Embryonic facial prominence (tissue), 1 donor: ENCODE results near the gene KCTD16.
A peak's percentile ranks its signal among the peaks of the same experiment; 100 is the strongest.

Source experiments
- DNase-seq: peaks from one replicate; pipeline ENCODE4 v3.0.0-alpha.2; 2016; ENCODE audit errors: extremely low spot score

KCTD16 gene

GRCh38 chr5:144207875-144208444 is 37.3 kb downstream of the KCTD16 start:
- DNase-seq, result no peak

DNA sequence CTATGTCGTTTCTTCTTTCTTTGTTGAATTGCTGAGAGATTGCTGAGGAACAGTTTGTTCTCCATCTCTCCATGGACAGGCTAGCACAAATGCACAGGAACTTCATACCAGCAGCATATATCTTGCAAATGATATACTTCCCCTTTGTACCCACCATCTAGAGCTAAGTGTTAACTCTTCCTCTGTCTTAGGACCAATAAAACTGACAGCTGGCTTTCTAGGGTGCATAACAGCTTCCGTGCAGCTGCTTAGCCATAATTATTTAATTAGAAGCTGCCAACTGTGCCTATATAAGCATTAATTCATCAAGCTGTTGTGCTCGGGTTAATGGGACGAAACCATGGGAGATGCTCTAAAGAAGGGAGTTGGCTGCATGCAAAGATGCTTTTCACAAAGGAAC is 38.7 kb downstream of the KCTD16 start:
- no peak for DNase-seq

DNA sequence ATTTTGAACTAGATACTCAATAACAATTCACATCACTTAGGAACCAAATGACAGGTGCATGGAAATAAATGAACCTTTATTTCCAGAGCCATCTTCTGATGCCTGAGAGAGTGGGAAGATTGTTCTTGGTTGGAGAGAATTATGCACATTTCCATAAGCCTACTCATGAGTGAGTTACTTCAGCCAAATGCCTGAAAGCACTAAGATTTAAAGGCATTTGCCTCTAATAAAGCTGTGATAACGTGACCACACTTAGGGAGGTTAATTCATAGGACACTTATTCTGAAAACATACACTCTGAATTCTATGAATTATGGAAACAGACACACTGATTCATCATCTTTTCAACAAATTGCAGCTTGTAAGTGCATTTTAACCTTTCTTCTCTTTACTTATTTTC is 40.0 kb downstream of the KCTD16 start:
- DNase-seq, result no peak

GRCh38 chr5:144219869-144220268 is 49.2 kb downstream of the KCTD16 start:
- DNase-seq, result no peak

DNA sequence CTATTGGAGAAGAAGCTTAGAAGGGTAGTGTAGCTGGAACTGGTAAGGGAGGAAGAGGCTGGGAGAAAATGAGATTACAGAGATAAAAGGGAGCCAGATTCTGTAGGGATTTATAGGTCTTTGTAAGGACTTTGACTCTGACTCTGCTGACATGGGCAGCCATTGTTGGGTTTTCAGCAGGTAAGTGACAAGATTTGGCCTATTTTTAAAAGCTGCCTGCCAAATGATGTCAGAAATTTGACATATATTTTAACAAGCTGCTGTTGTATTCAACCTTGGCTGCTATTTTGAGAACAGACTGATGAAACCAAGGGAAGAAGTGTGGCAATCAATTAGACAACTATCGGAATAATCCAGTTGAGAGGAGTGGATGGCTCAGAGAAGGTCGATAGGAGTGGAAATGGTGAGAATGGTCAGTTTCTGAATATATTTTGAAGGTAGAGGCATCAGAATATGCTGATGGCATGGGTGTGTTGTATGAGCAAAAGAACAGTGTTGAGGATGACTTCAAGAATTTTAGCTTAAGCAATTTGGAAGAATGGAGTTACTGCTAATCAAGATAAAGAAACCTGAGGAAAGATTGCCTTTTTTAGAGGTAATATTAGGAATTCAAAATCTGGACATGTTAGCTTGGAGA is 56.8 kb downstream of the KCTD16 start:
- no peak for DNase-seq

DNA sequence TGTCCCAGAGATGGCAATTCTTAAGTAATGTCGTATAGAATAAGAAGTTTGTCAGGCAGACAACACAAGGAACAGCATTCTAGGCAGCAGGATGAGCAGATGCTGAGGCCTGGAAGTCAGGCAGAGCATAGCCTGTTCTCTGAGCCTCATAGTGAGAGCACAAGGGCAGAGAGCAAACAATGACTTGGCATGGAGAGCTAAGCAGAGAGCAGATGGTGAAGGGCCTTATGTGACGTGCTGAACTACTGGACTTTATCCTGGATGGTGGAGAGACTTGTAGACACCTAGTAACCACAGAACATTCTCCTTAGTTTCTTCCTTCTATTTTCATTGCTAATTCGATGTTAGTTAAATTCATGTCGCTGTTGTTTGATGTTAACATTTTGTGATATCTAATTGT is 60.1 kb downstream of the KCTD16 start:
- DNase-seq, result no peak

GRCh38 chr5:144232285-144232684 is 61.6 kb downstream of the KCTD16 start:
- no peak for DNase-seq

DNA sequence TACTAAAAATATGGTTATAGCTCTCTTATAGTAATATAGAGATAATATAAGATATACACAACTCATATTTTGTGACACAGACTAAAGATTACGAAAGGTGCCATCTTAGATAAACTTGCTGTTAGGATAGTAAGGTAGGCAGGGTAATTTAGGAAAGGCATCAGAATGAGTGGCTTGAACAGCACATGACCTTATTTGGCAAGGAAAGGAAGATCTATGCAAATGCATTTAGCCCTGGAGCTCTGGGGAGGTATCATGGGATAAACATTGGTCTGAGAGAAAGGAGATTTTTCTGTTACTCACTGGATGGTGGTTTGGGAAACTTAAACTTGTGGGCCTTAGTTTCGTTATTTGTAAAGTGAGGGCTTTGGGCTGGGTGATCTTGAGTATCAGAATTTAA is 65.8 kb downstream of the KCTD16 start:
- DNase-seq, result no peak

DNA sequence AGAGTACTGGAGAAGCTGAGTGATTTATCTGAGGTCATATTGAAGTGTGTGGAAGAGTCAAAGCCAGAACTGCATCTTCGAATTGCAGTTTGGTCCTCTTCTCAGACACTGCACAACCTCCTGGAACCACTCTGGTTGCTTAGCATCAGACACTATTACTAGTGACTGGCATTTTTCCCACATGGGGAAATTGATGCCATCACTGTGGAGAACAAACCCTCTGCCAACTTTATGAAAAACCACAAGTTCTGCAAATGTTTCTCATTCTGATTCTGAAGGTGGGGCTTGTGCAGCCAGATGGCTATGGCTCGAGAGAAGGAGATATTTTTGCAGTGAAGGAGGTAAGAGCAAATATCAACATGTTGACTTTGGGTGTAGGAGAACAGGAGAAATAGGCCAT is 67.2 kb downstream of the KCTD16 start:
- DNase-seq, result no peak

DNA sequence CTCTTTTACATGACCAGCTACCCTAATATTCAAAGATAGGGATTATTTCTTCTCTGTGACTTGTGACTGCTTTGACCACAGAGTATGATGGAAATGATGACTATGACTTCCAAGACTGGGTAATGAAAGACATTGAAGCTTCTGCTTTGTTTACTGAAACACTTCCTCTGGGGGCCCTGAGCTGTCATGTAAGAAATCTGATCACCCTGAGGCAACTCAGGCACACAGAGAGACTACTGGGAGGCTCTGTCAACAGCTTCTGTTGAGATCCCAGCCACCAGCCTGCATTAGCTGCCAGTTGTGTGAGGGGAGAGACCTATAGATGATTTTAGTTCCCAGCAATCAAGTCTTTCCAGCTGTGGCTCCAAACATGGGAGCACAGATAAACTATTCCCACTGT is 76.5 kb downstream of the KCTD16 start:
- DNase-seq, result no peak

DNA sequence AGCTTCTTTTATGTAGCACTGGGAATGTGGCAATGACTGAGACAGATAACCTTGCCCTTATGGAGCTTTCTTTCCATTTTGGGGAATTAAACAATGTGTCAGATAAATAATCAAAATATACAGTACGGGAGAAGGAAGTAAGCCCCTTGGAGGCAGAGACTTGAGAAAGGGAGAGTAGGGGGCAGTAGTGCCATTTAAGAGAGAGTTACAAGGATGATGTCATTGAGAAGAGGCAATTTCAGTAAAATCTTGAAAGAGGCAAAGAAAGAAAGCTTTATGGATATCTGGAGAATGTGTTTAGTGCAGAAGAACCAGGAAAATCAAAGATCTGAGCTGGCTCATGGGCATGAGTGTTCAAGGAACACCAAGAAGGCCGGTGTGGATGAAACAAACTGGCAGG is 77.3 kb downstream of the KCTD16 start:
- DNase-seq, result no peak

DNA sequence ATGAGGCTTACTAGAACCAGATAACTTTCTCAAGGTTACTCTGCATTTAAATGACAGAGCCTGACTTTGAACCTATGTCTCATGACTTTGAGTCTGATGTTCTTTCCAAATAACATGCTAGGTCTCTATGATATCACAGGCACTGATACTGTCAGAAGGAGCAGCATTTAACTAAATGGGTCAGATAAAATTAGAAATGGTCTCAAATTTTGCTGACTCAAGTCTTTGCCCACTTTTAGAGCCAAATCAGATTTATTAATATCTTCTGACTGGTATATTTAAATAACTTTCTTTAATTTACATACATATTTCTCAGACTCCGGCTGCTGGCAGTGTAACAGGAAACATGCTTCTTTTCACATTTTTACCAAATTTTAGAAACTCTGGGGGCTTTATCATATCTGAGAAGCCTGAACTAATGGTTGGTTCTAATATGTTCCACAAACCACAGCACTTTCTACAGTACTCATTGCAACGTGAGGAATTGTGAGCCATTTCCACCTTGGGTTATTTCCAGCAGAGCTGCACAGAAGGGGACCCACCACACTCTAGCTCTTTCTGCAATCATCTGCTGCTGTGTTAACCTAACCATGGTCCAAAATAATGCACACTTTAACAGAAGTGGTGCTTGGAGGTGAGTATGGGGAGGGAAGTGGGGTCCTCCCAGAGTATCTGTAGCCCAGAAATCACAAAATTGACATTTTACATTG is 79.2 kb downstream of the KCTD16 start:
- no peak for DNase-seq

- DNase-seq, result no peak
These were observed 83.9 kb downstream of the KCTD16 start for GRCh38 chr5:144254552-144254951.

GRCh38 chr5:144260121-144260520 is 89.4 kb downstream of the KCTD16 start:
- DNase-seq, result no peak

GRCh38 chr5:144265643-144266247 is 95.1 kb downstream of the KCTD16 start:
- peak; percentile 10 for DNase-seq

DNA sequence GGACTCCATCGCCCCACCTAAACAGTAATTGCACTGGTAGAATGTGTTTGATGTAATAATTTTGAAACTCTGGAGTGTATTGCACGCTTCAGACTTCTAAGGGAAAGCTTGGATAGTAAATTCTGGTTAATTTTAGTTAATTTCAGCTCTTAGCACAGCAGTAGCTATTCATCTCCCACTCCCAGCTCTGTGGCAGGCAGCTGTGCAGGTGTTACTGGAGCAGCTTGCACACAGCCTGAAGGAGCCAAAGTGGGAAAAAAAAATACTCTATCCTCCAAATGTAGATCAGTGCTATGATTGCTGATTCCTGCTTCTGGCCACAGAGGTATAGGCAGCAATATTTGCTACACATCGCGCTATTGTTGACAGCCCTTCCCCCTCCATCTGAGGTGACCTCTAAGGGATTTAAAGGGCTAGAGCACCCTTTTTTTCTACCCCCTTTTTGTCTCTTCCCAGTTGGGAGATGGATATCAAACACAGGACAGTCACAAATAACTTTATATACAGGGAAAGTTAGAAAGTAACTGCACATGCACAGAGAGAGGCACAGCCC is 97.4 kb downstream of the KCTD16 start:
- DNase-seq, result no peak

GRCh38 chr5:144273232-144274027 is 102.8 kb downstream of the KCTD16 start:
- DNase-seq, result no peak

DNA sequence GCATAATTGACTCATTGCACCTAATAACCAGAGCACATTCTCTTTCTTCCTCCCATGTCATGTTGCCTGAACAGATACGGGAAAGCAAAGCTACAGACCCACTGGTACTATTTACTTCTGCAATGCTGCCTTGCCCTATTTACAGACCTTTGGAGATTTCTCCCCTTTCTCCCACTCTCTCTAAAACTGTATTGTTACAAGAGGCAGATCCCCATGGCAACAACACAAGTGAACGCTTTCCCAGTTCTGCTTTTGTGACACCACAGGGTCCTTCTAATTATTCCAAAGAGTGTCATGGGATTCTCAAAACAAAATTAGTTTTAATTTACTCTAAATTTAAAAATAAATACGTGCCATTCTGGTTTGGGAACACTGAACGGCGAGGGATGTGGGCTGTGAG is 104.7 kb downstream of the KCTD16 start:
- DNase-seq, result no peak

DNA sequence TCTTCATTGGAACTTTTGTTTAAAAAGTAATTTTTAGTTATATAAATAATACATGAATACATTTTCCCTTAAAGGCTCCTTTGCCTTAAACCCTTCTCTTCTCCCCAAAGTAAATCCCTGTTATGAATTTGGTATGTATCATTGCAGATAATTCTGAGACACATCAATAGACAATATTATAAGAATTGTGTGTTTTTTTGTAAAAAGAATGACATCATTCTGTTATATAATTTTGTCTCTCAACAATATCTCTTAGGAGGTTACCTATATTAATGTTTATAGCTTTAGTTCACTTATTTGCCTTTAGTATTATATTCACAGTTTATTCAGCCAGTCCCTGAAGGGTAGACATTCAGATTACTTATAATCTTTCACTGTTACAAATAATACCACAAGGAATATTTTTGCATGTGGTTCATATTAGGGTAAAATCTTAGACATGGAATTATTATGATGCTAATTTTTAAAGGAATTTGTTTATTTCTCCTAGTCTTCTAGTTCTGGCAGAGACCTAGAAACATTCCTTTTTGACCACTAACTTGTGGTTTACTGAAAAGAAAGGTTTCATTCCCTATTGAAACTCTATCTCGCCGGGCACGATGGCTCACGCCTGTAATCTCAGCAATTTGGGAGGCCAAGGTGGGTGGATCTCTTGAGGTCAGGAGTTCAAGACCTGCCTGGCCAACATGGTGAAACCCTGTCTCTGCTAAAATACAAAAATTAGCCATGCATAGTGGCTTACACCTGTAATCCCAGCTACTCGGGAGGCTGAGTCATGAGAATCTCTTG is 105.6 kb downstream of the KCTD16 start:
- DNase-seq, result peak; percentile 27

DNA sequence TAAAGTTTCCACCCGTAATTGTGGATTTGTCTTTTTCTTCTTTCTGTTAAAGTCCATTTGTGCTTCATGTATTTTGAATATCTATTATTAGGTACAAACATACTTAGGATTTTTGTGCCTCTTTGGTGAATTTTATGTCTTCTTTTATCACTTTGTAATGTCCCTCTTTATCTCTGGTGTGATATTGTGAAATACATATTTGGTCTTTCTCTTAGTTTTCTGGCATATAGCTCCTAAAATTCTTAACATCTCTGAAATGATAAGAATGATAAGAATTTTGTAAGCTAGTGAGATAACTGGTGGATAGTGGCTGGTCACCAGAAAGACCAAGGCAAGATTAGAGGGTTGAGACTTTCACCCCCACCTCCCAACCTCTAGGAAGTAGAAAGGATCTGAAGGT is 111.1 kb downstream of the KCTD16 start:
- no peak for DNase-seq

GRCh38 chr5:144284036-144284435 is 113.4 kb downstream of the KCTD16 start:
- DNase-seq, result no peak
